HG02938 (cell line): Measurements from ENCODE around the gene JCHAIN.
"Not testable (repeated sequence)": the region's sequence is repeated elsewhere in the genome, so short reads cannot be mapped to it uniquely, and the experiment has no call there.

Experiments
- ATAC-seq: cut with Tn5 transposase; IDR thresholded peaks from one replicate; pipeline ENCODE4 v1.9.1; 2021; ENCODE audit warnings: mild to moderate bottlenecking, moderate library complexity; ENCODE audit not compliant: unreplicated experiment

JCHAIN gene

GRCh38 chr4:70691661-70692060 is 25.4 kb upstream of the JCHAIN start:
- no peak for ATAC-seq

- ATAC-seq: peak; percentile 5
These were observed 22.5 kb upstream of the JCHAIN start for GRCh38 chr4:70688795-70689231.

- ATAC-seq: peak; percentile 95
These were observed 21.8 kb upstream of the JCHAIN start, which contains the start of gene UTP3 for GRCh38 chr4:70687821-70688794. Gene UTP3 (plus strand): TSS chr4:70688532. CDS start chr4:70688678, 146 bp downstream.

GRCh38 chr4:70687392-70687791 is 21.1 kb upstream of the JCHAIN start:
- no peak for ATAC-seq

- ATAC-seq: not testable (repeated sequence)
These were observed 15.8 kb upstream of the JCHAIN start for GRCh38 chr4:70682142-70682541.

GRCh38 chr4:70681704-70682103 is 15.4 kb upstream of the JCHAIN start:
- ATAC-seq: peak; percentile 65

GRCh38 chr4:70680934-70681333 is 14.6 kb upstream of the JCHAIN start:
- ATAC-seq: no peak

- ATAC-seq: peak; percentile 69
These were observed 12.2 kb upstream of the JCHAIN start for GRCh38 chr4:70678383-70678999.

- ATAC-seq: no peak
These were observed 10.3 kb upstream of the JCHAIN start for GRCh38 chr4:70676554-70677090.

GRCh38 chr4:70674731-70675130 is 8.4 kb upstream of the JCHAIN start:
- ATAC-seq: no peak

- no peak for ATAC-seq
These were observed 7.9 kb upstream of the JCHAIN start for GRCh38 chr4:70674191-70674590.

- no peak for ATAC-seq
These were observed 4.8 kb upstream of the JCHAIN start for GRCh38 chr4:70671091-70671490.

GRCh38 chr4:70670332-70671014 is 4.2 kb upstream of the JCHAIN start:
- ATAC-seq: no peak

- ATAC-seq: peak; percentile 64
These were observed 1.6 kb upstream of the JCHAIN start for GRCh38 chr4:70667740-70668535.

GRCh38 chr4:70661309-70661922 is 4.9 kb downstream of the JCHAIN start:
- peak; percentile 69 for ATAC-seq

- no peak for ATAC-seq
These were observed 6.2 kb downstream of the JCHAIN start for GRCh38 chr4:70660106-70660505.

- ATAC-seq: no peak
These were observed 7.9 kb downstream of the JCHAIN start for GRCh38 chr4:70658418-70658817.

- ATAC-seq: no peak
These were observed 9.0 kb downstream of the JCHAIN start for GRCh38 chr4:70657326-70657725.

- ATAC-seq: no peak
These were observed 11.7 kb downstream of the JCHAIN start for GRCh38 chr4:70654605-70655011.
